Stimulated activated CD8-positive, alpha-beta memory T cell treated with anti-CD3 and anti-CD28 coated beads, Interleukin-7, amount 100 ng/mL, for 4 hours (primary cell): ENCODE data around the gene GSS.

Experiments used
- DNase-seq, 2 donors: peaks; one replicate each; pipeline ENCODE4 v3.0.0-alpha.2; 2020; ENCODE audit warnings: low read depth in 2 of 2

Gene GSS

GRCh38 chr20:34946661-34947060 is 8.9 kb downstream of the GSS start:
- no peak for DNase-seq

DNA sequence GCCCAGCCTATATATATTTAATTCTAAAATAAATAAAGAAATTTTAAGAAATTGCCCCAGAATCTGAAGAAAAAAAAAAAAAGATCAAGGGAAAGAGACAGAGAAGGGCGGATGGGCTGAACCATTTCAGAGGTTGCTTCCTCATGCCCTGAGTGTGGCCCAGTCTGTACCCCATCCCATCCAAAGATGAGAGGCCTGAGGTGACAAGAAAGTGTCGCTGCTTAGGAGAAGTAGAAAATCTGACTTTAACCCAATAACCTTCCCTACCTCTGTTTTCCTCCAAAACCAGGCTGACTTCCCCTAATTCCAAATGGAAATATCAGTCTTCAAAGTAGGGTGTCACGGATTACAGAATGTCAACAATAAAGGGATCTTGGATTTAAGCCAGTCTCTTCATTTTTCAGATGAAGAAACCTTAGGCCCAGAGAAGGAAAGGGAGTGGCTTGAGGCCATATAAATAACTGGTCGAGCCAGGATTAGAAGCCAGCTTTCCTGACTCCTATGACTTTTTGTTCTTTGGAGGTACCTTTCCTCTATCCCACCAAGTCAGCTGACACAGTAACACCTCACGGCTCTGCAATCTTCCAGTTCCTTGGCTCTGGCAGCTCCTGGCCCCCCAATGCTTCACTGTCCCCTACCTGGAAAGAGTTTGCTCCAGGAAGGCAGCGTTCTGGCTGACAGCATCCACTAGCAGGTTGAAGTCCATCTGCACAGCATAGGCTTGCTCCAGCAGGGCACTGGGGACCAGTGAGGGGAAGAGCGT is 10.1 kb downstream of the GSS start:
- DNase-seq = no peak

- DNase-seq = no peak
These were observed 11.6 kb downstream of the GSS start for GRCh38 chr20:34943808-34944567.

DNA sequence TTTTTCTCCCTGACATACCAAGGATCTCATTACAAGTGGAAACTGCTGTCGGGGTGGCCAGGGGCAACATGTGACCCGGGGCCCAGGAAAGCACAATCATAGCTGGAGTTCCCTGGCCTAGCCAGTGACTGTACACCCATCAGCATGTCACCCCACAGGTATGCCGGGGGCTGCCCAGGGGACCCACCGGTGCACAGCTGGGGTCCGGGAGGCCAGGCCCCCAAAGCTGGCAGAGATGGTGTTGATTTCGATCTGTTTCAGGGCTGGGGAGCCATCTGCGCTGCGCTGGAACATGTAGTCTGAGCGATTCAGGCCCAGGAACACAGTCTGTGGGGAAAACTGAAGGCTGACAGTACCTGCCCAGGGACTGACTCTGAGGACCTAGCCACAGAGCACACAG is 13.3 kb downstream of the GSS start:
- no peak for DNase-seq

GRCh38 chr20:34941226-34941625 is 14.4 kb downstream of the GSS start:
- no peak for DNase-seq

DNA sequence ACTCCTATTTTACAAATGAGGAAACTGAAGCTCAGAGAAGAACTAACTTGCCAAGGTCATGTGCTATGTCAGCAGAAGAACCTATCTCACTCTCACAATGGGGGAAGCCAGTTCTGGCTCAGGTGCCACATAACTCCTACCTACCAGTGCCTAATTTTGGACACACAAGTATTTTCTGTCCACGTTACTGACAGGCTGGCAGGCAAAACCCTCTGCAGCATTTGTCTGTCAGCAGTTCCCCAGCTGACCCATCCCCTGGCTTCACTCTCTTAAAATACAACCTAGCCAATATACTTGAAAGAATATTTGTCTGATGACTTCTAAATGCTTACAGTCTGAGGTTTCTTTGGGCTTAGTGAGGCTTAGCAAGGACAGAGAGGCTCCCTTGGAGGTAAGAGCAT is 15.5 kb downstream of the GSS start:
- DNase-seq = no peak

DNA sequence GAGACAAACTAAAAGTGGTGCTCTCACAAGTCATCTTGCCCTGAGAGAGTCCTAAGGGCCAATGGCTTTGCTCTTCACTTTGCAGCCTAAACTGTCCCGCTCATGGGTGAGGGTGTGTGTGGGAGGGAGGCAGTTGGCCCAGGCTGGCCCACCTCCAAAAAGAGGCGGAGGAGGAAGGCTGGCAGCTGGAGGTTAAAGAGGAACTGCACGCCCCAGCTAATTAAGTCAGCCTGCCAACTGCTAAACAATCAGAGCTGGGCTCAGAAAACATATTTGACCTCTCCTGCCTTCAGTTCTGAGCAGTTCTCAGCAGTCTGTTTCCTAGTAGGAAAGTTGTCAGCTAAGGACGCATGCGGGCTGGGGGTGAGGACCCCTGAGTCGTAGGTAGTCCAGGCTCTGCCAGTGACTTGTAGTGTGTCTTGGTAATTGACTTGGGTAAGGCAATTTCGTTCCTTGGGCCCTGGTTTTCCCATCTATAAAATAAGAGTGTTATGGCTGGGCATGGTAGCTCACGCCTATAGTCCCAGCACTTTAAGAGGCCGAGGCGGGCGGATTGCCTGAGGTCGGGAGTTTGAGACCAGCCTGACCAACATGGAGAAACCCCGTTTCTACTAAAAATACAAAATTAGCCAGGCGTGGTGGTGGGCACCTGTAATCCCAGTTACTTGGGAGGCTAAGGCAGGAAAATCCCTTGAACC is 17.0 kb downstream of the GSS start:
- no peak for DNase-seq

DNA sequence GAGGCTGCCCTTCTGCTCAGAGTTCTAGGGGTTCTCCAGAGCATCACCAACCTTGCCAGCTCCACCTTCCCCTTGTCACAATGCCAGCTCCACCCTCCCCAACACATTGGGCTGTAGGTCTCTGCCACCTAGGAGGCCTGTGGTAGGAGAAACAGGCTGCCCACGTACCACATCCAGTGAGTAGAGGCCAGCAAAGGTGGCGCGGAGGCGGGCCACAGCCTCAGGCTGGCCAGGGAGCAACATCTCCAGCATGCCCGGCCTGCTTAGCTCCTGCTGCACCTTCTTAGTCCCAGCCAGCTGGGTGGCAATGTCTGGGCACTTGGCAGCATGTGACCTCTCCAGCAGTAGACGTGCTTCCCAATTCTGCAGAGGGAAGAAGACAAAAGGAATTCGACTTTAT is 23.8 kb downstream of the GSS start:
- DNase-seq = no peak

DNA sequence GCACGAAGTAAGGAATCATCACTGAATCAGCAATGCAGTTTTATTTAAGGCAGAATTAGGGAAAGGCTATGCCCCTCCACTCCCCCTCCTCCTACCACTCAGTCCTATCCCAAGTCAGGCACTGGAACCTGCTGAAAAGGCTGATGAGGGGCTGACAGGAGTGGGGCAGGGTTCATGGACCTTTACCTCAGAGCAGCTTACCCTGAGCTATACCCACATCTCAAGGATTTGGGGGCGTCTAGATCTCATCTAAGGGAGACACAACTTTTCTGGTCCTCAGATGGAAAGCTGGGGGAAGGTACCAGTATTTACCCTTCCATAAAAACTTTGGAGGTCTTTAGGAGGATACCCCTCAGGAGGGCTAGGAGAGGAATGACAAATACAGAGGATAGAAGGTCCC is 27.2 kb downstream of the GSS start:
- DNase-seq = no peak

DNA sequence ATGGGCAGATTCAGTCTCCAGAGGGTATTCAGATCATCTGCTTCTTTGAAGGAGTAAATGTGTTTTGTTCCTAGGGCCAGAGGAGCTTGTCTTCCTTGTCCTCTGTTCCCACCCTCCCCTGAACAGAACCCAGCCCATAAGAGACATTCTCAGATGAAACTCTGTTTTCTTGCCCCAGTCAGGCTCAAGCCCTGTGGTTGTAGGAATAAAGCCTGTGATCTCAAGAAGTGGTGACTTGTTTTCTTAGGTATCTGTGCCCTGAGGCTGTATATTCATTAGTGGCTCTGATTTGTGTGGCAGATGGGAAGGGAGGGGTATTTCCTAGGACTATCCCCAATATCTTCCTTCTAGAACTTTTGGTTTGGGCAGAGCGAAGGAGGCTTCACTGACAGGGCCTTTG is 27.9 kb downstream of the GSS start:
- DNase-seq = no peak

GRCh38 chr20:34926581-34926980 is 29.0 kb downstream of the GSS start:
- DNase-seq = no peak

DNA sequence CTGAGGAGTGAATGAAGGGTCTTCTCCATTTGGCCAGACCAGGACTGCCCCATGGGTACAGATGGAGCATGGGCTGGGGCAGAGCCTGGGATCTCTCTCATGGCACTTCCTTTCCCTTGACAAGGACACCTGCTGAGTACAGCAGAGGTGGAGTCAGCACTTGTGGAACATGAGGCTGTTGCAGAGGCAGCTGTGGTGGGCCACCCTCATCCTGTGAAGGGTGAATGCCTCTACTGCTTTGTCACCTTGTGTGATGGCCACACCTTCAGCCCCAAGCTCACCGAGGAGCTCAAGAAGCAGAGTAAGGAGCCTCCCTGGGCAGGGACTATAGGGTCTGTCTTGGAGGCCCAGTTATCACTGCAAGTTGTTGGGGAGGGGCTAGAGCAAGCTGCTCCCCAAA is 29.6 kb downstream of the GSS start:
- DNase-seq = no peak

DNA sequence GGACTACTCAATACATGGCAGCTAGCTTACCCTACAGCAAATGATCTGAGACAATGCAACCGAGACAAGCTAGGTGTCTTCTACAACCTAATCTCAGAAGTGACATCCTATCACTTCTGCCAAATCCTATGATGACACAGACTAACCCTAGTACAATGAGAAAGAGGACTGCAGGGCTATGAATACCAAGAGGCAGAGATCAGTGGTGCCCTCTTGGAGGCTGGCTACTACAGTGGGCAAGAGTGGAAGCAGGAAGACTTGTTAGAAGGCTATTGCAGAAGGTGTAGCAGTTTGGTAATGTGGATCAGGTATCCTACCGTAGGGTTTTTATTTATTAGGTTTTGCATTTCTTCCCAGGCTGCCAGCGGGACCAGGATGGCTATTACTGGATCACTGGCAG is 30.3 kb downstream of the GSS start:
- DNase-seq = no peak

DNA sequence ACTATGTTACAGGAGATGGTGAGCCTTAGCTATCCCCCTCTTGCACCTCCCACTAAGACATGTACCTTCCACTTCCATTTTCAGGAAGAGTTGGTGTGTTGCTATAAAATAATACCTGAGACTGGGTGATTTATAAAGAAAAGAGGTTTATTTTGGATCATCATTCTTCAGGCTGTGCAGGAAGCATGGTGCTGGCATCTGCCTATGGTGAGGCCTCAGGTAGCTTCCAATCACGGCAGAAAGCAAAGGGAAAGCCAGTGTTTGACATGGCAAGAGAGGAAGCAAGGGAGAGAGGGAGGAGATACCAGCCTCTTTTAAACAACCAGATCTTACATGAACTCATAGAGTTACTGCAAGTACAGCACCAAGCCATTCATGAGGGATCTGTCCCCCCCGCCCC is 32.2 kb downstream of the GSS start:
- no peak for DNase-seq

DNA sequence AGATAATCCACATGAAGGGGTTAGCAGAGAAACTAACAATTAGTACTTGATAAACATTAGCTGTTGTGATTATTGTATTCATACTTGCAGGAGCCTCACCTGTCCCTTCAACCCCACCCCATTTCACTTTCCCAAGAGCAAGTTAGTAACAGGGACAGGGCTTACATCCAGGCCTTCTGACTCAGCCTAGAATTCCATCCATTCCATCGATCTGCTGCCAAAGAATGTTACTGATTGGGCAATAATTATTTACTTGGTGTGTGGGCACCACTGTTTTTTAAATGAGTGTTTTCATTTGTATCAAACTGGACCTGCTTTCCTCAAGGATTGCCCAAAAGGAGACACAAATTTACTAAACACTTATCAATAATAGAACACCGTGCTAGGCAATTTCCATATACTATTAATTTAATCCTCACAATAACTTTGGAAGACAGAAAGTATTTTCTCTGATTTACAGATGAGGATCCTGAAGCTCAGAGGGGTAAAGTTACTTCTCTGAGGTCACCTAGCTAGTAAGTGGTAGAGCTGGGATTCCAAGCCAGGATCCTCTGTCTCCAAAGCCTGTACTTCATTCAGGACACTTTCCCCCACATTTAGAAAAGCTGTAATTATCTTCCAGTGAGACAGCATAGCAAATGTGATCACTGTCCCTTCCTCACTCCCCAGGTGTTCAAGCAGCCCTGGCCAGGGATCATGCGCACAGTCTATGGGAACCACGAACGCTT is 32.8 kb downstream of the GSS start:
- DNase-seq = no peak

GRCh38 chr20:34921436-34921835 is 34.2 kb downstream of the GSS start:
- DNase-seq = no peak

- no peak for DNase-seq
These were observed 35.6 kb downstream of the GSS start for GRCh38 chr20:34920055-34920454.

- DNase-seq = no peak
These were observed 38.7 kb downstream of the GSS start for GRCh38 chr20:34916774-34917354.

DNA sequence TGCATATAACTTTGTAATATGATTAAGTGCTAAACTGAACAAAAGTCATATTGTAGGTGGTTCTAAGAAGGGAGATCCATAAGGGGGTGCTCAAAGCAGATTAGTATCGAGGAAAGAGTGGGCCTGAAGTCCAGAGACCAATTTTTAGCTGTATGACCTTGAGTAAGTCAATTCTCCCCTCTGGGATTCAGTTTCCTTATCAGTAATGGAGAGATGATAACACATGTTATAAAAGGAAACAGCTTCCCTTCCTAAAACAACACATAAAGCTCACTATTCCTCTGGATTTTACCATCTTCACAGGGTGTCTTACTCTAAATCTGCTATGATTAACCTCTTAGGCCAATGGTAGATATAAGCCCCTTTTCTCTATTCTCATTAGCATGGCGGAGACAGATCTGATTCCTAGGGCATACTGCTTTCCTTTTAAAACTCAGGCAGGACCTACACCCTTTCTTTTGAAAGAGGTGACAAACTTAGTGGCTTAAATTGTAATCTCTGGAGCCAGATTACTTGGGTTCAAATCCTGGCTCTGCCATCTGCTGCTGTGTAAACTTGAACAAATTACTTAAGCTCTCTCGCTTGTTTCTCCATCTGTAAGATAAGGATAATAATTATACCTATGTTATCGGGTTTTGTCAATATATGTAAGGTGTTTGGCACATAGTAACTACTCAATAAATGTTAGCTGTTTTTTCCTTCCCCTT is 39.7 kb downstream of the GSS start:
- DNase-seq = no peak

GRCh38 chr20:34915131-34915530 is 40.5 kb downstream of the GSS start:
- DNase-seq = no peak
